Naive B cell (primary cell): ENCODE results near the gene AP1B1. TPM values are rescaled to one million over a fixed set of nuclear protein-coding genes. Genes with fewer than 3 reads are reported as not detected.

Experiments
- ATAC-seq, 2 donors: fragments of 150-1000 bp; cut with Tn5 transposase; 2 replicates each; pipeline ENCODE4 v1.10.0; 2021; ENCODE audit warnings: low read depth in 2 of 2, mild to moderate bottlenecking in 2 of 2, moderate library complexity in 2 of 2
- DNase-seq: peaks from one replicate; pipeline ENCODE4 v3.0.0; 2022
- H3K27ac Mint-ChIP-seq, 6 donors: one replicate each; pipeline ENCODE4 v1.8.0; 2020 to 2022; ENCODE audit warnings: mild to moderate bottlenecking in 6 of 6, mixed read lengths in 6 of 6, moderate library complexity in 5 of 6, inconsistent platforms in 2 of 6
- H3K27me3 Mint-ChIP-seq, 3 donors: one replicate each; pipeline ENCODE4 v1.8.0; 2021 to 2022; ENCODE audit warnings: mixed read lengths in 3 of 3, mild to moderate bottlenecking in 1 of 3
- H3K36me3 Mint-ChIP-seq, 2 donors: one replicate each; pipeline ENCODE4 v1.8.0; 2020 to 2022; ENCODE audit warnings: mixed read lengths in 2 of 2, inconsistent platforms in 1 of 2, mild to moderate bottlenecking in 1 of 2
- H3K4me1 Mint-ChIP-seq, 3 donors: one replicate each; pipeline ENCODE4 v1.8.0; 2020 to 2022; ENCODE audit warnings: mixed read lengths in 3 of 3, inconsistent platforms in 1 of 3, mild to moderate bottlenecking in 1 of 3, moderate library complexity in 1 of 3
- H3K4me3 Mint-ChIP-seq, 8 donors: one replicate each; pipeline ENCODE4 v1.8.0; 2020 to 2022; ENCODE audit warnings: mild to moderate bottlenecking in 8 of 8, mixed read lengths in 8 of 8, moderate library complexity in 8 of 8, inconsistent platforms in 2 of 8
- H3K9me3 Mint-ChIP-seq, 7 donors: one replicate each; pipeline ENCODE4 v1.8.0; 2020 to 2022; ENCODE audit warnings: mixed read lengths in 7 of 7, mild to moderate bottlenecking in 5 of 7, inconsistent platforms in 2 of 7, moderate library complexity in 1 of 7
- polyA plus RNA-seq, 6 donors: library from polyadenylated mRNA; unstranded; fragments of 300-500 nt; fragmentation: Illumina TruSeq; gene quantifications; one replicate each; pipeline ENCODE4 v1.2.3, GENCODE V29; 2021; ENCODE audit warnings: low read depth in 6 of 6

The AP1B1 gene
- polyA plus RNA-seq, 6 donors from 2014 or later: 27.4 to 72.0 (median 42.5) TPM

- H3K9me3 Mint-ChIP-seq: no peaks in the 10 kb centered on the region
- peaks cover 11 to 22% of the 10 kb centered on the region in 2 donors for H3K36me3 Mint-ChIP-seq
- no peak for DNase-seq
- H3K4me3 Mint-ChIP-seq: no peak overlapping the region
- peaks cover 25 to 37% (median 27%) of the 10 kb centered on the region in 3 donors for H3K4me1 Mint-ChIP-seq
- H3K27ac Mint-ChIP-seq: no peak overlapping the region
- no peak for ATAC-seq
- peaks cover 9 to 33% (median 31%) of the 10 kb centered on the region in 3 donors for H3K27me3 Mint-ChIP-seq
Observed at GRCh38 chr22:29302681-29303465, 85.5 kb downstream of the AP1B1 start.

- H3K27ac Mint-ChIP-seq: no peak overlapping the region
- no peak for DNase-seq
- peaks cover 23 to 37% (median 23%) of the 10 kb centered on the region in 3 donors for H3K4me1 Mint-ChIP-seq
- peaks cover 6 to 28% (median 27%) of the 10 kb centered on the region in 3 donors for H3K27me3 Mint-ChIP-seq
- H3K9me3 Mint-ChIP-seq: no peaks in the 10 kb centered on the region
- no peak for ATAC-seq
- H3K36me3 Mint-ChIP-seq: peaks cover 16 to 28% of the 10 kb centered on the region in 2 donors
- no peak overlapping the region for H3K4me3 Mint-ChIP-seq
Observed at GRCh38 chr22:29302402-29302680, 86.0 kb downstream of the AP1B1 start.

GRCh38 chr22:29301716-29302401, 86.5 kb downstream of the AP1B1 start:
- no peak overlapping the region for H3K4me3 Mint-ChIP-seq
- H3K36me3 Mint-ChIP-seq: peaks cover 16 to 29% of the 10 kb centered on the region in 2 donors
- peaks cover 21 to 37% (median 23%) of the 10 kb centered on the region in 3 donors for H3K4me1 Mint-ChIP-seq
- peak overlapping the region in 1 of 6 donors; percentile 66 for H3K27ac Mint-ChIP-seq
- DNase-seq (no peak), ATAC-seq (no peak)
- H3K27me3 Mint-ChIP-seq: peaks cover 5 to 27% (median 24%) of the 10 kb centered on the region in 3 donors
- no peaks in the 10 kb centered on the region for H3K9me3 Mint-ChIP-seq

GRCh38 chr22:29300807-29301601, 87.4 kb downstream of the AP1B1 start:
- ATAC-seq (no peak), DNase-seq (no peak)
- Mint-ChIP-seq H3K36me3 (peaks cover 17 to 29% of the 10 kb centered on the region in 2 donors), H3K4me3 (no peak overlapping the region), H3K27ac (peak overlapping the region in 3 of 6 donors; percentile 47 to 79 (median 66)), H3K4me1 (peaks cover 19 to 29% (median 20%) of the 10 kb centered on the region in 3 donors), H3K9me3 (no peaks in the 10 kb centered on the region), H3K27me3 (peaks cover 0 to 20% (median 18%) of the 10 kb centered on the region in 3 donors)

GRCh38 chr22:29300467-29300806, 87.9 kb downstream of the AP1B1 start:
- H3K27ac Mint-ChIP-seq: peak overlapping the region in 2 of 6 donors; percentile 47 to 66
- H3K4me1 Mint-ChIP-seq: peaks cover 13 to 23% (median 17%) of the 10 kb centered on the region in 3 donors

GRCh38 chr22:29299136-29299900, 89.1 kb downstream of the AP1B1 start:
- Mint-ChIP-seq H3K27me3 (peaks cover 0 to 3% (median under 1%) of the 10 kb centered on the region in 3 donors), H3K4me3 (no peak overlapping the region), H3K27ac (peak overlapping the region in 3 of 6 donors; percentile 51 to 93 (median 54)), H3K9me3 (no peaks in the 10 kb centered on the region), H3K4me1 (peaks cover 11 to 17% (median 11%) of the 10 kb centered on the region in 3 donors), H3K36me3 (peaks cover 21 to 29% of the 10 kb centered on the region in 2 donors)
- ATAC-seq (no peak), DNase-seq (no peak)

More at GRCh38 chr22:29300467-29300806, 87.9 kb downstream of the AP1B1 start:
- no peak for DNase-seq
- H3K36me3 Mint-ChIP-seq: peaks cover 21 to 29% of the 10 kb centered on the region in 2 donors
- no peaks in the 10 kb centered on the region for H3K9me3 Mint-ChIP-seq
- no peak for ATAC-seq
- H3K4me3 Mint-ChIP-seq: no peak overlapping the region
- H3K27me3 Mint-ChIP-seq: peaks cover 0 to 14% (median 12%) of the 10 kb centered on the region in 3 donors

- Mint-ChIP-seq H3K27ac (peak overlapping the region in 2 of 6 donors; percentile 47 to 69), H3K9me3 (no peaks in the 10 kb centered on the region), H3K27me3 (no peaks in the 10 kb centered on the region)
Observed at GRCh38 chr22:29298641-29299040, 89.7 kb downstream of the AP1B1 start.

GRCh38 chr22:29292379-29292778, 96.0 kb downstream of the AP1B1 start:
- H3K4me1 Mint-ChIP-seq: peaks cover 0 to 5% (median 5%) of the 10 kb centered on the region in 3 donors
- H3K27me3 Mint-ChIP-seq: no peaks in the 10 kb centered on the region
- peaks cover 25 to 33% of the 10 kb centered on the region in 2 donors for H3K36me3 Mint-ChIP-seq
- DNase-seq: no peak
- H3K9me3 Mint-ChIP-seq: no peaks in the 10 kb centered on the region
- peak overlapping the region in 2 of 6 donors; percentile 32 to 53 for H3K27ac Mint-ChIP-seq
- no peak for ATAC-seq
- no peak overlapping the region for H3K4me3 Mint-ChIP-seq

More at GRCh38 chr22:29298641-29299040, 89.7 kb downstream of the AP1B1 start:
- DNase-seq (no peak), ATAC-seq (no peak)
- Mint-ChIP-seq H3K4me1 (peaks cover 6 to 10% (median 10%) of the 10 kb centered on the region in 3 donors), H3K4me3 (no peak overlapping the region), H3K36me3 (peaks cover 21 to 29% of the 10 kb centered on the region in 2 donors)

- H3K9me3 Mint-ChIP-seq: no peaks in the 10 kb centered on the region
- H3K4me1 Mint-ChIP-seq: peaks cover 0 to 9% (median 5%) of the 10 kb centered on the region in 3 donors
- DNase-seq (no peak), ATAC-seq (no peak)
- H3K4me3 Mint-ChIP-seq: no peak overlapping the region
- H3K27ac Mint-ChIP-seq: peak overlapping the region in 1 of 6 donors; percentile 57
- H3K36me3 Mint-ChIP-seq: peaks cover 31 to 40% of the 10 kb centered on the region in 2 donors
- no peaks in the 10 kb centered on the region for H3K27me3 Mint-ChIP-seq
Observed at GRCh38 chr22:29291215-29291614, 97.2 kb downstream of the AP1B1 start.

- no peak for ATAC-seq
- no peak for DNase-seq
- Mint-ChIP-seq H3K27me3 (no peaks in the 10 kb centered on the region), H3K4me1 (peaks cover 0 to 9% (median 5%) of the 10 kb centered on the region in 3 donors), H3K36me3 (peaks cover 26 to 40% of the 10 kb centered on the region in 2 donors), H3K9me3 (no peaks in the 10 kb centered on the region), H3K4me3 (no peak overlapping the region), H3K27ac (no peak overlapping the region)
Observed at GRCh38 chr22:29290061-29290460, 98.3 kb downstream of the AP1B1 start.

- Mint-ChIP-seq H3K4me1 (peaks cover 0 to 9% (median 5%) of the 10 kb centered on the region in 3 donors), H3K27ac (no peak overlapping the region), H3K36me3 (peaks cover 26 to 40% of the 10 kb centered on the region in 2 donors), H3K9me3 (no peaks in the 10 kb centered on the region), H3K27me3 (no peaks in the 10 kb centered on the region), H3K4me3 (no peak overlapping the region)
- no peak for ATAC-seq
- no peak for DNase-seq
Observed at GRCh38 chr22:29288837-29289236, 99.5 kb downstream of the AP1B1 start.

GRCh38 chr22:29284196-29284595, 104.2 kb downstream of the AP1B1 start:
- Mint-ChIP-seq H3K36me3 (peaks cover 14 to 20% of the 10 kb centered on the region in 2 donors), H3K27ac (no peak overlapping the region)
- DNase-seq: no peak

More at GRCh38 chr22:29284196-29284595, 104.2 kb downstream of the AP1B1 start:
- H3K27me3 Mint-ChIP-seq: no peaks in the 10 kb centered on the region
- no peak for ATAC-seq
- no peak overlapping the region for H3K4me3 Mint-ChIP-seq
- H3K4me1 Mint-ChIP-seq: peaks cover 3 to 16% (median 11%) of the 10 kb centered on the region in 3 donors
- no peaks in the 10 kb centered on the region for H3K9me3 Mint-ChIP-seq
